ENCODE measurements around the gene TREM2. TPM values are rescaled to one million over a fixed set of nuclear protein-coding genes. Genes with fewer than 3 reads are reported as not detected.

The TREM2 gene
- total and polyA plus RNA-seq, 2 of the 13 experiments (the other 11 are each of a cell fraction or from before 2014, with no cell fraction given): 0.11 TPM; not detected in 1

DNA sequence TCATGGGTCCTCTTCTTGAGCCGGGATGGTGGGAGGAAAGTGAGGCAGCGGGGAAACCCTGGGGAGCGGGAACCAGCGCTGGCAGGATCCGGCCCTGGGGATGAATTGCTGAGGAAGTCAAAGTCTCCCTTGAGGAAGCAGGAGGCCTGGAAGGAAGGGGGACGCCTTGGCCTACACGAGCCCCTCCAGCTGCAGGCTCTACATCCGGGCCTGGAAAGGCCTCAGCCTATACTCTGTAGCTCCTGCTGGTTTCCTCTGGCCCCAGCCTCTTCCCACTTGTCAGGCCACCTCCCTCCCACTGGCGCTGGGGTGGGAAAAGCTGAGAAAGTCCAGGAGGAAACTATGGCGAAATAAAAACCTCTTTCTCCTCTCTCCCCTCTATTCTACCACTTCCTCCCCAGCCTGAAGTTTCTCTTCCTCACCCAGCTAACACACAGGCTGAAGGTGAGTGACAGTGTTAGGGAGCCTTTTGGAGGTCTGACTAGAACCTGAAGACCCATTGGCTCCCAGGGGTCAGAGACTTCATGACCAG, 23.2 kb upstream of the TREM2 start:
- intact Hi-C loops (cut with micrococcal nuclease; ENCODE audit: unreplicated experiment) (no loop called here), in situ Hi-C loops (cut with HindIII; ENCODE audit: extremely low pct_ligation_motif_present, low pct_unique_long_range_greater_than_20kb) (no loop called here)
- FAIRE-seq: no peak
- Histone ChIP-seq H3K27ac (ENCODE audit: extremely low read length, insufficient read depth, low read length) (no peak overlapping the region), H3K9ac (ENCODE audit: insufficient read depth, low read depth, low read length) (no peak overlapping the region), H3K4me2 (ENCODE audit: low read depth, low read length) (no peak overlapping the region), H3K36me3 (replicated peaks in 1 of 2; ENCODE audit: control insufficient read depth in 1 of 2, insufficient read depth in 2 of 2, low read length in 2 of 2) (no peaks in the 10 kb centered on the region), H2AFZ (ENCODE audit: low read length) (no peak overlapping the region), H3K4me3 (replicated peaks in 1 of 3; ENCODE audit: insufficient read depth in 1 of 3, low read depth in 2 of 3, low read length in 3 of 3) (no peak overlapping the region), H3K4me1 (ENCODE audit: insufficient read depth, low read length) (peaks cover under 1% of the 10 kb centered on the region; the same call in 1 of the 2 replicates), H4K20me1 (ENCODE audit: insufficient read depth, low read length) (no peaks in the 10 kb centered on the region), H3K79me2 (ENCODE audit: insufficient read depth, low read length) (no peaks in the 10 kb centered on the region), H3K27me3 (ENCODE audit: control insufficient read depth in 1 of 2, insufficient read depth in 2 of 2, low read length in 2 of 2) (peaks cover 6 to 27% of the 10 kb centered on the region in 2 experiments; a peak in 4 of 5 replicates), H3K9me3 (ENCODE audit: low read length) (peaks cover 17% of the 10 kb centered on the region)
- no peak for ATAC-seq
- 17% methylated on average over 10 of the region's 10 CpGs for WGBS (ENCODE audit: low lambda C conversion rate)
- no peak for DNase-seq (ENCODE audit: low spot score)
- no TSS peak for BruUV-seq (replicated peaks)
- ChIA-PET CTCF (ENCODE audit: low intra/inter-chr PET ratio, low total read pairs) (no interaction called here), POLR2A (no interaction called here)
- TF ChIP-seq NR2F2 (IDR thresholded peaks at IDR 0.05; ENCODE audit: borderline replicate concordance, low read depth): no peak
- TF ChIP-seq FOSL1 (CRISPR knock-in tag; IDR thresholded peaks at IDR 0.05; ENCODE audit: borderline replicate concordance): no peak
- TF ChIP-seq, protein P1, sequence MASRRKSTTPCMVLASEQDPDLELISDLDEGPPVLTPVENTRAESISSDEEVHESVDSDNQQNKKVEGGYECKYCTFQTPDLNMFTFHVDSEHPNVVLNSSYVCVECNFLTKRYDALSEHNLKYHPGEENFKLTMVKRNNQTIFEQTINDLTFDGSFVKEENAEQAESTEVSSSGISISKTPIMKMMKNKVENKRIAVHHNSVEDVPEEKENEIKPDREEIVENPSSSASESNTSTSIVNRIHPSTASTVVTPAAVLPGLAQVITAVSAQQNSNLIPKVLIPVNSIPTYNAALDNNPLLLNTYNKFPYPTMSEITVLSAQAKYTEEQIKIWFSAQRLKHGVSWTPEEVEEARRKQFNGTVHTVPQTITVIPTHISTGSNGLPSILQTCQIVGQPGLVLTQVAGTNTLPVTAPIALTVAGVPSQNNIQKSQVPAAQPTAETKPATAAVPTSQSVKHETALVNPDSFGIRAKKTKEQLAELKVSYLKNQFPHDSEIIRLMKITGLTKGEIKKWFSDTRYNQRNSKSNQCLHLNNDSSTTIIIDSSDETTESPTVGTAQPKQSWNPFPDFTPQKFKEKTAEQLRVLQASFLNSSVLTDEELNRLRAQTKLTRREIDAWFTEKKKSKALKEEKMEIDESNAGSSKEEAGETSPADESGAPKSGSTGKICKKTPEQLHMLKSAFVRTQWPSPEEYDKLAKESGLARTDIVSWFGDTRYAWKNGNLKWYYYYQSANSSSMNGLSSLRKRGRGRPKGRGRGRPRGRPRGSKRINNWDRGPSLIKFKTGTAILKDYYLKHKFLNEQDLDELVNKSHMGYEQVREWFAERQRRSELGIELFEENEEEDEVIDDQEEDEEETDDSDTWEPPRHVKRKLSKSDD (CRISPR knock-in tag; IDR thresholded peaks at IDR 0.05; ENCODE audit: low read depth): no peak
- no peak for TF ChIP-seq ZFAT (CRISPR knock-in tag; conservative IDR thresholded peaks at IDR 0.05)
- no peak for TF ChIP-seq SIX1 (CRISPR knock-in tag; IDR thresholded peaks at IDR 0.05; ENCODE audit: borderline replicate concordance)

DNA sequence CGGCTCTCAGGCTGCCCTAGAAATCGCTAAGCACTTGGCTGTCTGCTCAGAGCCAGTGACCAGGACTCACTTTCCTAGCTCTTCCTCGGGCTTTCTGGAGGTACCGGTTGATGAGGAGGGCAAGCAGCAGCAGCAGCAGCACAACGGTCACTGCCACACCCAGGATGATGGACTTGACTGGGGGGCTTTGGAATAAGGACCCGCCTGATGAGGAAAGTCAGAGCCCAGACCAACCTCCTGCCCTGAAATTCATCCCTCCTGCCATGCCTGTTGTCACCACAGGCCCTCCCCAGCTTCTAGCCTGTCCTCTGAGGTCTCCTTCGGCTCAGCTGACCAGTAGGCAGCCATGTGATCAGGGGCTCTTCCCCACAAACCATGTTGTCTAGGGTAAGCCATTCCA, 21.8 kb upstream of the TREM2 start:
- ATAC-seq (no peak), FAIRE-seq (no peak), DNase-seq (ENCODE audit: low spot score) (no peak)
- Histone ChIP-seq H3K4me2 (ENCODE audit: low read depth, low read length) (no peak overlapping the region), H3K4me1 (ENCODE audit: insufficient read depth, low read length) (peaks cover 11% of the 10 kb centered on the region), H3K27ac (ENCODE audit: extremely low read length, insufficient read depth, low read length) (no peak overlapping the region), H4K20me1 (ENCODE audit: insufficient read depth, low read length) (no peaks in the 10 kb centered on the region), H3K27me3 (ENCODE audit: control insufficient read depth in 1 of 2, insufficient read depth in 2 of 2, low read length in 2 of 2) (peaks cover 6 to 27% of the 10 kb centered on the region in 2 experiments; a peak in 4 of 5 replicates), H3K79me2 (ENCODE audit: insufficient read depth, low read length) (no peaks in the 10 kb centered on the region), H3K36me3 (replicated peaks in 1 of 2; ENCODE audit: control insufficient read depth in 1 of 2, insufficient read depth in 2 of 2, low read length in 2 of 2) (no peaks in the 10 kb centered on the region), H3K9me3 (ENCODE audit: low read length) (peaks cover 8% of the 10 kb centered on the region), H3K9ac (ENCODE audit: insufficient read depth, low read depth, low read length) (no peak overlapping the region), H3K4me3 (replicated peaks in 1 of 3; ENCODE audit: insufficient read depth in 1 of 3, low read depth in 2 of 3, low read length in 3 of 3) (no peak overlapping the region), H2AFZ (ENCODE audit: low read length) (no peak overlapping the region)
- POLR2A ChIA-PET: no interaction called here
- in situ Hi-C loops (cut with HindIII; ENCODE audit: extremely low pct_ligation_motif_present, low pct_unique_long_range_greater_than_20kb): loop anchor here (5.0 kb wide), 1 partner anchor 92 kb away; no protein-coding TSS in a partner anchor
- CTCF ChIA-PET (ENCODE audit: low intra/inter-chr PET ratio, low total read pairs): no interaction called here
- intact Hi-C loops (cut with micrococcal nuclease; ENCODE audit: unreplicated experiment): no loop called here
- TF ChIP-seq, protein P2, sequence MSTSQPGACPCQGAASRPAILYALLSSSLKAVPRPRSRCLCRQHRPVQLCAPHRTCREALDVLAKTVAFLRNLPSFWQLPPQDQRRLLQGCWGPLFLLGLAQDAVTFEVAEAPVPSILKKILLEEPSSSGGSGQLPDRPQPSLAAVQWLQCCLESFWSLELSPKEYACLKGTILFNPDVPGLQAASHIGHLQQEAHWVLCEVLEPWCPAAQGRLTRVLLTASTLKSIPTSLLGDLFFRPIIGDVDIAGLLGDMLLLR (CRISPR knock-in tag; IDR thresholded peaks at IDR 0.05): no peak
- TF ChIP-seq ZFP36L1 (CRISPR knock-in tag; IDR thresholded peaks at IDR 0.05) (no peak), MBD4 (IDR thresholded peaks at IDR 0.05; ENCODE audit: borderline replicate concordance, low read length) (no peak), SNRNP70 (IDR thresholded peaks at IDR 0.05; ENCODE audit: low read depth, low read length) (no peak), ZNF879 (CRISPR knock-in tag; IDR thresholded peaks at IDR 0.05) (no peak)
- TF ChIP-seq, protein P3, sequence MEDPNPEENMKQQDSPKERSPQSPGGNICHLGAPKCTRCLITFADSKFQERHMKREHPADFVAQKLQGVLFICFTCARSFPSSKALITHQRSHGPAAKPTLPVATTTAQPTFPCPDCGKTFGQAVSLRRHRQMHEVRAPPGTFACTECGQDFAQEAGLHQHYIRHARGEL (CRISPR knock-in tag; IDR thresholded peaks at IDR 0.05): no peak
- no TSS peak for BruUV-seq (replicated peaks)
- 11% methylated on average over 6 of the region's 7 CpGs for WGBS (ENCODE audit: low lambda C conversion rate)
